HG02763 (cell line): ENCODE results near the gene CBLN4.

Source experiments
- ATAC-seq: cut with Tn5 transposase; IDR thresholded peaks from one replicate; pipeline ENCODE4 v1.9.1; 2021; ENCODE audit warnings: mild to moderate bottlenecking, moderate library complexity; ENCODE audit not compliant: unreplicated experiment

CBLN4 gene

GRCh38 chr20:55947701-55948100 lies 57.6 kb downstream of the CBLN4 start:
- no peak for ATAC-seq
